ENCODE data around the gene GJB1. TPM values are rescaled to one million over a fixed set of nuclear protein-coding genes. Genes with fewer than 3 reads are reported as not detected.

GJB1 gene
- total and polyA plus RNA-seq, 2 donors (not counting 1 experiment from before 2014, with no cell fraction given) = not detected

DNA sequence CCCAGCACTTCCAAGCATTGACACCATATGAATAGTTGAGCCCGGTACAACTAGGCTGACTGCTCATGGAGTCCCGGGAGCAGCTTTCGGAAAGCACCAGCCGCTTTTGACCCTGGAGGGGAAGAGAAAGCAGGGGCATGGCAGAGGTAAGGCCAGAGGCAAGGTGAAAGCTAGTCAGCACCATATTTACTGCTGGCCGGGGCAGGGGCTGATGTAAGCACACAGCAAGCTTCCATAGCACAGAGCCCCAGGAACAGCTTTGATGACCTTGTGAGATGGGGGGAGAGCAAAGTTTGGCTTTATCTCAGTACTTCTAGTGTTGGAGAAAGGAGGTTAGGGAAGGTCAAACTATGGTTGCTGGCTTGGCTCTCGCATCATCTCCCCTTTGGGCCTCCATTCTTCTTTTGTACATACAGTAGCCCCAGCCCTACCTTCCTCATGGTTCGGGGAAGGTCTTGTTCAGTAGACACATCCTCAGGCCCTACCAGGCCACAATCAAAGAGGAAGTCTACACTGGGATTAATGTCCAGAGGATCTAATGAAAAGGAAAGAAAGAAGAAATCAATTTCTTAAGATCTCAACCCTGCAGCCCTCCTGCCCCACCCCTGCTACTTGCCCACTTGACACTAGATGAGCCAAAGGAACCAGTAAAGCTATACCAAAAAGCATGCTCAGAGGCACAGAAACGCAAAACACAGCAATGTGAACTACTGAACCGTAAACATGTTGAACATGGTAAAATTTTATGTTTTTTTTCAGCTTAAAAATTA, 21.5 kb downstream of the GJB1 start:
- Histone ChIP-seq H3K4me1 (ENCODE audit: control insufficient read depth, extremely low read depth, insufficient read depth, low read length) (no peaks in the 10 kb centered on the region), H3K36me3 (ENCODE audit: control insufficient read depth, insufficient read depth, low read length) (peaks cover 5% of the 10 kb centered on the region), H3K27ac (ENCODE audit: insufficient read depth, low read length) (no peak overlapping the region), H3K9ac (ENCODE audit: insufficient read depth, low read length) (no peak overlapping the region), H4K20me1 (ENCODE audit: control insufficient read depth, extremely low read depth, insufficient read depth, low read length) (no peaks in the 10 kb centered on the region), H3K4me3 (replicated peaks in 1 of 4; ENCODE audit: control extremely low read depth in 1 of 4, insufficient read depth in 1 of 4, low read depth in 3 of 4, low read length in 4 of 4) (no peak overlapping the region), H2AFZ (ENCODE audit: low read length) (no peak overlapping the region), H3K4me2 (ENCODE audit: extremely low read depth, insufficient read depth, low read length) (no peak overlapping the region), H3K27me3 (ENCODE audit: control insufficient read depth, insufficient read depth, low read length) (no peaks in the 10 kb centered on the region), H3K79me2 (ENCODE audit: control insufficient read depth, insufficient read depth, low read length) (no peaks in the 10 kb centered on the region), H3K9me3 (ENCODE audit: control insufficient read depth, insufficient read depth, low read depth, low read length) (no peaks in the 10 kb centered on the region)
- TF ChIP-seq EZH2 (IDR thresholded peaks at IDR 0.05; ENCODE audit: low read length, missing control alignments) = no peak
- TF ChIP-seq, protein P1, sequence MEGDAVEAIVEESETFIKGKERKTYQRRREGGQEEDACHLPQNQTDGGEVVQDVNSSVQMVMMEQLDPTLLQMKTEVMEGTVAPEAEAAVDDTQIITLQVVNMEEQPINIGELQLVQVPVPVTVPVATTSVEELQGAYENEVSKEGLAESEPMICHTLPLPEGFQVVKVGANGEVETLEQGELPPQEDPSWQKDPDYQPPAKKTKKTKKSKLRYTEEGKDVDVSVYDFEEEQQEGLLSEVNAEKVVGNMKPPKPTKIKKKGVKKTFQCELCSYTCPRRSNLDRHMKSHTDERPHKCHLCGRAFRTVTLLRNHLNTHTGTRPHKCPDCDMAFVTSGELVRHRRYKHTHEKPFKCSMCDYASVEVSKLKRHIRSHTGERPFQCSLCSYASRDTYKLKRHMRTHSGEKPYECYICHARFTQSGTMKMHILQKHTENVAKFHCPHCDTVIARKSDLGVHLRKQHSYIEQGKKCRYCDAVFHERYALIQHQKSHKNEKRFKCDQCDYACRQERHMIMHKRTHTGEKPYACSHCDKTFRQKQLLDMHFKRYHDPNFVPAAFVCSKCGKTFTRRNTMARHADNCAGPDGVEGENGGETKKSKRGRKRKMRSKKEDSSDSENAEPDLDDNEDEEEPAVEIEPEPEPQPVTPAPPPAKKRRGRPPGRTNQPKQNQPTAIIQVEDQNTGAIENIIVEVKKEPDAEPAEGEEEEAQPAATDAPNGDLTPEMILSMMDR (conservative IDR thresholded peaks at IDR 0.05 in 1 of 2, IDR thresholded peaks at IDR 0.05 in 1 of 2; ENCODE audit: low read depth in 1 of 2, low read length in 2 of 2) = no peak
- DNase-seq (ENCODE audit: low read depth in 2 of 2) = no peak

DNA sequence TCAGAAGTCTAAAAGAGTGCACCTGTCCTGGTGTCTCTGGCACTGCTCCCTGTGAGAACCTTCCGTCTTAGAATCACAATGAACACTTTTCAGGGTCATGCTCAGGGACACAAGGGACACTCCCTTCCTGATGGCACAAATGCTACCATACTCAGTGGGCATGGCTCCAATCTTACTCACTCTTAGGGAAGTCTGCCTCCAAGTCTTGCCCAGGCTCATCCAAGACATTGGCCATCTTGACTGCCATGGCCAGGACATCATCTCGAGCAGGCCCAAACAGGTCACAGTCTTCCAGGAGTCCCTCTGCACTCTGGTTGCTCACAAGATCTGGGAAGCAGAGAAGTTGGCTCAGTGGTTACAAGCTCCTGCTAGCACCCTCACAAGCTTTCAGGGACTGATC, 22.1 kb downstream of the GJB1 start:
- no peak for DNase-seq (ENCODE audit: low read depth in 2 of 2)
- TF ChIP-seq EZH2 (IDR thresholded peaks at IDR 0.05; ENCODE audit: low read length, missing control alignments) = no peak
- TF ChIP-seq, protein P1 (conservative IDR thresholded peaks at IDR 0.05 in 1 of 2, IDR thresholded peaks at IDR 0.05 in 1 of 2; ENCODE audit: low read depth in 1 of 2, low read length in 2 of 2) = no peak
- H2AFZ ChIP-seq (ENCODE audit: low read length) = no peak overlapping the region

DNA sequence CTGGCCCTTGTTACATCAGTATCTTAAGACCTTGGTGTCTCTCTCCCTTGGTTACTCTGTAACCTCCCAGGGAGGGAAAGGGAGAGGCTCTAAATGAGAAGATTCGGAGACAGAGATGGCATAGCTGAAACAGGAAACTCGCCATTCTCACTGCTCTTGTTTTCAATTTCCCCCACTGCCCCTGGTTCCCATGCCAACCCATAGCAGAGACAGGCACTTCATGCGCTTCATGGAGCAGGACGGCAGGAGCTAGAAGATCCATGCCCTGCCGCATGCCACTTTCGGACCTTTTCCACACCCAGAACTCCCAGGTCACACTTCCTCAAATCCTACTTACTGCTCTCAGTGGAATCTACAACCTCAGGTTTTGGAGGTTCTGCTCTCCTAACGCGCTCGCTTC, 27.8 kb downstream of the GJB1 start:
- TF ChIP-seq EZH2 (IDR thresholded peaks at IDR 0.05; ENCODE audit: low read length, missing control alignments) = no peak
- TF ChIP-seq, protein P1 (conservative IDR thresholded peaks at IDR 0.05 in 1 of 2, IDR thresholded peaks at IDR 0.05 in 1 of 2; ENCODE audit: low read depth in 1 of 2, low read length in 2 of 2) = no peak

More for the DNA sequence above, 22.1 kb downstream of the GJB1 start:
- no peak overlapping the region for H3K9ac ChIP-seq (ENCODE audit: insufficient read depth, low read length)
- no peak overlapping the region for H3K4me2 ChIP-seq (ENCODE audit: extremely low read depth, insufficient read depth, low read length)
- no peaks in the 10 kb centered on the region for H3K79me2 ChIP-seq (ENCODE audit: control insufficient read depth, insufficient read depth, low read length)
- H3K9me3 ChIP-seq (ENCODE audit: control insufficient read depth, insufficient read depth, low read depth, low read length) = no peaks in the 10 kb centered on the region
- H3K4me1 ChIP-seq (ENCODE audit: control insufficient read depth, extremely low read depth, insufficient read depth, low read length) = no peaks in the 10 kb centered on the region
- no peak overlapping the region for H3K27ac ChIP-seq (ENCODE audit: insufficient read depth, low read length)
- H3K36me3 ChIP-seq (ENCODE audit: control insufficient read depth, insufficient read depth, low read length) = peaks cover 5% of the 10 kb centered on the region
- H3K4me3 ChIP-seq (replicated peaks in 1 of 4; ENCODE audit: control extremely low read depth in 1 of 4, insufficient read depth in 1 of 4, low read depth in 3 of 4, low read length in 4 of 4) = no peak overlapping the region
- H4K20me1 ChIP-seq (ENCODE audit: control insufficient read depth, extremely low read depth, insufficient read depth, low read length) = no peaks in the 10 kb centered on the region
- no peaks in the 10 kb centered on the region for H3K27me3 ChIP-seq (ENCODE audit: control insufficient read depth, insufficient read depth, low read length)

More for the DNA sequence above, 27.8 kb downstream of the GJB1 start:
- no peak overlapping the region for H3K9ac ChIP-seq (ENCODE audit: insufficient read depth, low read length)
- H3K27ac ChIP-seq (ENCODE audit: insufficient read depth, low read length) = no peak overlapping the region
- no peaks in the 10 kb centered on the region for H4K20me1 ChIP-seq (ENCODE audit: control insufficient read depth, extremely low read depth, insufficient read depth, low read length)
- no peaks in the 10 kb centered on the region for H3K27me3 ChIP-seq (ENCODE audit: control insufficient read depth, insufficient read depth, low read length)
- DNase-seq (ENCODE audit: low read depth in 2 of 2) = no peak
- peaks cover 4% of the 10 kb centered on the region for H3K4me1 ChIP-seq (ENCODE audit: control insufficient read depth, extremely low read depth, insufficient read depth, low read length)
- no peak overlapping the region for H3K4me3 ChIP-seq (replicated peaks in 1 of 4; ENCODE audit: control extremely low read depth in 1 of 4, insufficient read depth in 1 of 4, low read depth in 3 of 4, low read length in 4 of 4)
- H3K79me2 ChIP-seq (ENCODE audit: control insufficient read depth, insufficient read depth, low read length) = no peaks in the 10 kb centered on the region
- H3K9me3 ChIP-seq (ENCODE audit: control insufficient read depth, insufficient read depth, low read depth, low read length) = no peaks in the 10 kb centered on the region
- H3K36me3 ChIP-seq (ENCODE audit: control insufficient read depth, insufficient read depth, low read length) = no peaks in the 10 kb centered on the region
- H3K4me2 ChIP-seq (ENCODE audit: extremely low read depth, insufficient read depth, low read length) = no peak overlapping the region
- H2AFZ ChIP-seq (ENCODE audit: low read length) = no peak overlapping the region

All from fibroblast of lung (primary cell).